Measurements from ENCODE around the gene SLC39A11.
"Not testable (repeated sequence)": the region's sequence is repeated elsewhere in the genome, so short reads cannot be mapped to it uniquely, and the experiment has no call there.

Gene SLC39A11

DNA sequence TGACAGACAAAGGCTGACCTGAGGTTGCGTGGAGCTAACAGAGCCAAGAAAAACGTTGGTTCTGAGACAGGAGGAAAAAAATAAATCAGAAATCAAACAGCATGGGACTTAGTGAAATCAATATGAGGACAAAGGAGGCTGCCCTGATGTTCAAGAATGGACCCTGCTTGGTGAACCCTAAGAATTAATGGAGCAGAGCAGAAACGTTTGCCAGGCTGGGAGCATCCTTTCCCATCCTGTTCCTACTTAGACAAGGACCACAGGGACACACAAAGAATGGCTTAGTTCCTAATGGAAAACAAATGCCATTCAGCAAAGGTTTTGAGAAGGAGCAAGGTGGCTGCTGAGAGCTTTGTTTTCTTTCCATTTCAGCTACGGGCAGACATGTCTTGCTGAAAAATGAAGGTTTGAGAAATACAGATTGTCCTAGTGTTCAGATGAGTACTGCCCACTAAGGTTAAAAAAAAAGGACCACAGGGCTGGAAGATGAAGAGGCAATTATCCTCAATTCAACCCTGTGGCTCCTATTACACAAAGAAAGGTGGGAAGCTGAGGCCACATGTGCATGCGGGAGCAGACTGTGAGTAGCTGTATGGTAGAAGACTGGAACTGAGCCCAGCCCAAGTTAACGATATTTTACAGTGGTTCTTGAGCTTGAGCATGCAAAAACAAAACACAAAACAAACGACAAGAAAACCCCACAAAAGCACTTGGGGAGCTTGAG lies 230.1 kb downstream of the SLC39A11 start:
- DNase-seq: peak; percentile 7

DNA sequence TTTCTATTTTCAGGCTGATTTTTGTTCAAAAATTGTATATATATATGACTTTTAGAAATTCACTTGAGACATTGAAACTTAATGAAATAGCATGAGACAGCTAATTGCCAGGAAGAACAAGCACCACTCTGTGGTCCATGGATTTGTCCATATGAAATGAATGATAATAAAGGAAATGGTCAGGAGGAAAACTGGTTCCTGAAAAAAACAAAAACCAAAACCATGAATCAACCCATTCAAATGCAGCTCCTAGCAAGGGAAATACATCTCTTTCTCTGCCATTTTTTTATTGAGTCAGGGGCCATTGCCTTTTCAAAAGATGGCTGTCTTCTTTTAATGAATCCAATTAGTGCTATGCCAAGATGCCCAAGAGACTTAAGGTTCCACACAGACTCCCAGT lies 230.7 kb downstream of the SLC39A11 start:
- no peak for DNase-seq

DNA sequence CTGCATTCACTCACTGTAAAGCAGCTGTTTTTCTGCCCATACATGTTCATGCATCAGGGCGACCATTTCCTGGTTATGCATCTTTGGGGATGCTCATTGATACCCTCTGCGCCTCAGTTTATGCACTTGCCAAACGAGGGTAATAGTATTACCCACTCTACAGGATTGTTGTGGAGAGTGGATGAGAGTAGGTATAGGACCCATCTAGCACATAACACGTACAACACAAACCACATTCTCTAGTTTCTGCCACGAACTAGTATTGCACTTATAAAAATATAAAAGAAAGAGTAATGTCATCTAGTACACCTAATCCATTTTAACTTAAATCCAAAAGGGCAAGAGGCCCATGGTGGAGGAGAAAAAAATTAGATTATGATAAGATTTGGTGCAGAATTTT lies 231.7 kb downstream of the SLC39A11 start:
- DNase-seq: no peak

DNA sequence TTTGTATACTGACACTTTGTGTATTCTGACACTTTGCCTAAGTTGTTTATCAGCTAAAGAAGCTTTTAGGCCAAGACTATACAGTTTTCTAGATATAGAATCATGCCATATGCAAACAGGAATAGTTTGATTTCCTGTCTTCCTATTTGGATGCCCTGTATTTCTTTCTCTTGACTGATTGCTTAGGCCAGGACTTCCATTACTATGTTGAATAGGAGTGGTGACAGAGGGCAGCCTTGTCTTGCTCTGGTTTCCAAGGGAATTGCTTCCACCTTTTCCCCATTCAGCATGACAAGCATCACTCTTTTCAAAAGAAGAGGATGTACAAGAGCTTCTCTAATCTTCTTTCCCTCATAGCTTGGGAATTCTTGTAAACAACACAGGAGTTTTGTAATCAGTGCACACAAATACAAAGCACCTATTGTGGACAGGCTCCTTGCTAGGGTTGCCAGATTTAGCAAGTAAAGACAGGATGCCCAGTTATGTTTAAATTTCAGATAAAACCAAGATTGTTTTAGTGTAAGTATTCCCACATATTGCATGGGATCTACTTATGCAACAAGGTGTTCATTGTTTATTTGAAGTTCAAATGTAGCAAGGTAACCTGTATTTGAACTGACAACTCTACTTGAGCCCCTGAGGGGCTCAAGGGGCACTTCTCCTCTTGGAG lies 233.5 kb downstream of the SLC39A11 start:
- DNase-seq: no peak

- no peak for DNase-seq
These were observed 238.8 kb downstream of the SLC39A11 start for GRCh38 chr17:72853440-72854415.

- DNase-seq: no peak
These were observed 240.1 kb downstream of the SLC39A11 start for GRCh38 chr17:72852277-72852938.

DNA sequence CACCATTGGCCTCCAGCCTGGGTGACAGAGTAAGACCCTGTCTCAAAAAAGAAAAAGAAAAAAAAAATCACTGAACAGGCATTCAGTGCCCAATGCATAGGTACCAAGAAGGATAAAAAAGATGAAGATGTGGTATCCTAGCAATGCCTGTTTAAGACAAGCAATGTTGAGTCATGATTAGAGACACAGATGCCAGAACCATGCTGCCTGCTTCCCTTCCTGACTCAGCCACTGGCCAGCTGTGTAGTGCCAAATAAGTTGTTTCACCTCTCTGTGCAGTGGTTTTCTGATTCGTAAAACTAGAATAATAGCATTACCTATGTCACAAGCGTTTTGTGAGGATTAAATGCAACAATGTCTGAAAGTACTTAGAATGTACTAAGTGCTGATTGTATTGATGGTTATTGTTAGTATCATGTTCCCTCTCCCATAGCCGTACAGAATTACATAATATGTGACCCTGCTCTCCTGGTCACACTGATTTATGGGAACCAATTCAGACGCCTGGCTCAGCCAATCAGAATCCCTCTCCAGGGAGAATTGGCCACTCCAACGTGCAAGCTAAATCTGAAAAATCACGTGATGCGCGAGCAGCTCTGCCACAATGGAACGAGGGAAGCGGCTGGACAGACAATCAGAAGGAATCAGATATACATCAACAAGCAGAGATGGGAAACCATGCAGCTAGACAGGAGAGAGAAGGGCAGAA lies 241.9 kb downstream of the SLC39A11 start:
- DNase-seq: no peak

- DNase-seq: no peak
These were observed 246.1 kb downstream of the SLC39A11 start for GRCh38 chr17:72846399-72846798.

- no peak for DNase-seq
These were observed 248.9 kb downstream of the SLC39A11 start for GRCh38 chr17:72843591-72843990.

GRCh38 chr17:72840019-72840418 lies 252.5 kb downstream of the SLC39A11 start:
- DNase-seq: no peak

DNA sequence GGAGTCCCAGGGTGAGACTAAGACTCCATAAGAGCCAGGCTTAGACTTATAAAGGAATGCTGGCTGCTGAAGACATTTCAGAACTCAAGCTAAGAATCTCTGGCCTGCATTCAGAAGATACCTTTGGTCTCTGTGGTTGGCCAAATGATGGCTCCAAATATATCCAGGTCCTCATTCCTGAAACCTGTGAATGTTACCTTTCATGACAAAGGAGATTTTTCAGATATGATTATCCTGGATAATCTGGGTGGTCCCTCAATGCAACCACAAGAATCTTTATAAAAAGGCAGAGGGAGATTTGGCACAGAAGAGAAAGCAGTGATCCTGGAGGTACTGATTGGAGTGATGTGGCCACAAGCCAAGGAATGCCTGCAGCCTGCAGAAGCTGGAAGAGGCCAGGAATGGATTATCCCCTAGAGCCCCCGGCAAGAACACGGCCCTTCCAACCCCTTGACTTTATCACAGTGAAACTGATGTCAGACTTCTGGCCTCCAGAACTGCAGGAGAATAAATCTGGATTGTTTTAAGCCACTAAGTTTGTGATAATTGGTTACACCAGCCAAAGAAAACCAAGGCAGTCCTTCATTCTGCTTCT lies 253.3 kb downstream of the SLC39A11 start:
- DNase-seq: no peak

- DNase-seq: no peak
These were observed 253.9 kb downstream of the SLC39A11 start for GRCh38 chr17:72838581-72838980.

- DNase-seq: no peak
These were observed 254.4 kb downstream of the SLC39A11 start for GRCh38 chr17:72838068-72838467.

DNA sequence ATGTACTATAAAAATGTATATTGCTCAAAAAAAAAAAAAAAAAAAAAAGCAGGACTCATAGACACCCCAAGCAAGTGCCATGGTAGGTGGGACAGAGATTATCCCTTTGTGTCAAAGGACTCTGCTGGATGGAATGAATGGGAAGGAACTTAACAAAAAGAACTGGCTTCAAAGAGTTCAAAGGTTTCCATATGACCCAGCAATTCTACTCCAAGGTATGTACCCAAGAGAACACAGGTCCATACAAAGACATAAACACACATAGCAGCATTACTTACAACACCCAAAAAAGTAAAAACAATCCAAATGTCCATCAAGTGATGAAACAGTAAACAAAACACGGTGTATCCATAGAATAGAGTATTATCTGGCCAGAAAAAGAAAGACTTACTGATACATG lies 255.2 kb downstream of the SLC39A11 start:
- DNase-seq: no peak

DNA sequence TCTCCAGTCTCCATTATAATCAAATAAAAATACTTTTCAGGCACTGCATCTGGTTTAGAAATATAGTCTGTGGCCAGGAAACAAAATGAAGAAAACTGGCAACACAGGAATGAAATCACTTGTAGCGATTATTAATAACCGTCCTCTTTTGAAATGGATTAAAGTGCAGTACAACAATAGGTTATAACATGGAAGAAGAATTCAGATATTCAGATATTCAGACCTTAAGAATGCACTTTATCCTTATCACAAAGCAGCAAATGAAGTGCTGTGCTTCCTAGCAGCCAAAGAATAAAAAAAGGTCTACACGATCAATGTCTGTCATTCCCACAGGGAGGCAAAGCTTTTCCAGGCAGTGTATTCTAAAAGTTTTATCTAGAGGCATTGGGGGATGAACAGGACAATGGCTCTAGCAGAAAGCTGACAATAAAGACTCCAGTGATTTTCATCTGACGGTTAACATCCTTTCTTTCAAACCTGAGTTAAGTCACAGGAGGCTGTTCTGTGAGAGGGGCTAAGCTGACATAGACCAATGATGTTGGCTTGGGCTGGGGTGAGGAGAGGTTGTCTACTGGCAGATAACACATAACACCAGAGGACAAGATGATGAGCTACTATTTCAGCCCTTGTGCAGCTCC lies 259.2 kb downstream of the SLC39A11 start:
- no peak for DNase-seq

GRCh38 chr17:72832306-72832705 lies 260.2 kb downstream of the SLC39A11 start:
- DNase-seq: no peak

DNA sequence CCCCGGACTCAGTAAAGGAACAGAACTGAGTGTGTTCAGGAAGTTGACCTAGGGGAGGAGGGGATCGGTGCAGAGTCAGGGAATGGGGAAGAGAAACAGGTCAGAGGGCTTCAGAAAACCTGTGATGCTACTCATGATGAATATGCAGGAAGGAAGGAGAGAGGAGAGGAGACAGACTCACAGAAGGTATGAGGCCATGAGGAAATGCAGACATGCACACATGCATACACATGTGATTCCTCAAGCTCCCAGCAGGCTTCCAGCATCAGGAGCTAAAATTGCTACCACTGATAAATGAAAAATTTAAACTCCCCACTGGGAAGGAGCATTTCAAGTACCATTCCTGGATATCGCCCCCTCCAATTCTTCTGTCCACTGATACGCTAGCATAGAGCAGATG lies 262.6 kb downstream of the SLC39A11 start:
- no peak for DNase-seq

DNA sequence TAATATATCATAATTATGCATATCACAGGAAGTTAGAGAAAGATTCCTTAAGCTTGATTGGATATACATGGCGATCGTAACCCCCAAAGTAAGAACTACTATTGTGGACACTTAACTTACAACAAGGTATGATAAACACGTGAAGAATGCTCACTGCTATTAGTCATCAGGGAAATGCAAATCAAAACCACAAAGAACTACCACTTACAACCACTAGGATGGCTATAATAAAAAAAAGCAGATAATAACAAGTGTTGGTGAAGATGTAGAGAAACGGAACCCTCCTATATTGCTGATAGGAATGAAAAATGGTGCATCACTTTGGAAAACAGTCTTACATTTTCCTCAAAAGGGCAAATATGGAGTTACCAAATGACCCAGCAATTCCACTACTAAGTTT lies 265.9 kb downstream of the SLC39A11 start:
- no peak for DNase-seq

DNA sequence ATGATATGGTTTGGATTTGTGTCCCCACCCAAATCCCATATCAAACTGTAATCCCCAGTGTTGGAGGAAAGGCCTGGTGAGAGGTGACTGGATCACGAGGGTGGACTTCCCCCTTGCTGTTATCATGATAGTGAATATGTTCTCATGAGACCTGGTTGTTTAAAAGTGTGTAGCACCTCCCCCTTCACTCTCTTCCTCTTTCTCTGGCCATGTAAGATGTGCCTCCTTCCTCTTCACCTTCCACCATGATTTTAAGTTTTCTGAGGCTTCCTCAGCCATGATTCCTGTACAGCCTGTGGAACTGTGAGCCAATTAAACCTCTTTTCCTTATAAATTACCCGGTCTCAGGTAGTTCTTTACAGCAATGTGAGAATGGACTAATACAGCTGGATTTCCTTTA lies 266.4 kb downstream of the SLC39A11 start:
- DNase-seq: not testable (repeated sequence)

GRCh38 chr17:72825218-72825617 lies 267.3 kb downstream of the SLC39A11 start:
- no peak for DNase-seq

- DNase-seq: not testable (repeated sequence)
These were observed 268.2 kb downstream of the SLC39A11 start for GRCh38 chr17:72824267-72824666.

Data from NCI-H187 treated with DMSO at 0.1 percent for 48 hours (cell line).